Stomach smooth muscle (tissue), 2 donors: ENCODE results near the gene FOXA3.
"Not testable (repeated sequence)": the region's sequence is repeated elsewhere in the genome, so short reads cannot be mapped to it uniquely, and the experiment has no call there.

Experiments
- H3K27ac ChIP-seq: one replicate; pipeline ENCODE4 v1.7.0; 2013; ENCODE audit warnings: mild to moderate bottlenecking, low read length, inconsistent platforms
- H3K27me3 ChIP-seq, 2 donors: one replicate each; pipeline ENCODE4 v1.7.0; 2013; ENCODE audit warnings: low read length in 2 of 2; ENCODE audit not compliant: insufficient read depth in 2 of 2, control insufficient read depth in 1 of 2
- H3K36me3 ChIP-seq, 2 donors: one replicate each; pipeline ENCODE4 v1.7.0; 2013; ENCODE audit warnings: low read length in 2 of 2; ENCODE audit not compliant: control insufficient read depth in 2 of 2, insufficient read depth in 2 of 2
- H3K4me1 ChIP-seq: one replicate; pipeline ENCODE4 v1.7.0; 2013; ENCODE audit warnings: low read length; ENCODE audit not compliant: control insufficient read depth, insufficient read depth
- H3K4me3 ChIP-seq, 2 donors: one replicate each; pipeline ENCODE4 v1.7.0; 2013; ENCODE audit warnings: low read length in 2 of 2
- H3K9ac ChIP-seq, 2 donors: one replicate each; pipeline ENCODE4 v1.7.0; 2013; ENCODE audit warnings: low read length in 2 of 2, mild to moderate bottlenecking in 1 of 2
- H3K9me3 ChIP-seq, 2 donors: one replicate each; pipeline ENCODE4 v1.7.0; 2013; ENCODE audit warnings: low read length in 2 of 2; ENCODE audit not compliant: control insufficient read depth in 2 of 2
- donor health status: healthy.
- donor health status: Pancreatic carcinoma.

Gene FOXA3

GRCh38 chr19:45883881-45884681 is 20.0 kb downstream of the FOXA3 start:
- Histone ChIP-seq H3K9me3 (no peaks in the 10 kb centered on the region), H3K36me3 (peaks cover 0 to 2% of the 10 kb centered on the region in 2 donors), H3K4me1 (peaks cover 46% of the 10 kb centered on the region), H3K27me3 (peaks cover 0 to 2% of the 10 kb centered on the region in 2 donors), H3K27ac (no peak overlapping the region), H3K9ac (no peak overlapping the region), H3K4me3 (peak overlapping the region in 1 of 2 donors; percentile 44)

DNA sequence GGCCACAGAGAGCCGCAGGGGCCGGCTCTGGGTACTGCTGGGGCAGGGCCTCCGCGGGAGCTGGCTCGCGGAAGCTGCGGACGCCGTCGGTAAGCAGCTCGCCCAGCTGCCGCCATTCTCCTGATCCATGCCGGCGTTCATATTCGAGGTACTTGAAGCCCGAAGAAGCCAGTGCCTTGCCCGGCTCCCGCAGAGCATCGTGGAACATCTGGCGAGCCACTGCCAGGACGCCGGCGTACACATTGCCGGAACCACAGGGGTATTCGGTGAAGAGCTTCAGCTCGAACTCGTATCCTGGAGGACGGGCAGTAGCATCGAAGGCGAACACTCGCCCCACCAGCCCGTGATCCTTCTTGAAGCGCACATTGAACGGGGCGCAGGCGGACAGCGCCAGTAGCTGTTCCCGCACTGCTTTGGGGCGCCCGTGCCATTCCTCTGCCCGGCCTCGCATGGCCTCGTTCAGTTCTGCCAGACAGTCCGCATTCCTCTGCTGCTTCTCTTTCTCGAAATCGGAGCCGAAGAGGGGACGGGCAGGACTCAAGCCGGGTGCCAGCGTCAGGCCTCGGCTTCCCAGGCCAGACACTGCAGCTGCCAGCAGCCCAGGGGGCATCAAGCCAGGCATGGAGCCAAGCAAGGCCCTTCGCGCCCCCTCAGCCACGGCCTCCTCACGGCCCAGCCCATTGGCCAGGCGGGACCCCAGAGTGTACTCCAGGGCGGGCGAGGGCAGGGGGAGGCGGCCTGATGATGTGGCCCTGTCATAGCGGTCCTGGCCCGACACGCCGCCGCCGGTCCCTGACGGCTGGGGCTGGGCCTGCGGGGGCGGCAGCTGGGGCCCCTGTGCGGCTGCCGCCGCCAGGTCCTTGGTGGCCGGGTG is 20.8 kb downstream of the FOXA3 start:
- Histone ChIP-seq H3K27ac (peak overlapping the region; percentile 93), H3K4me3 (peak overlapping the region; percentile 66 to 83), H3K9me3 (no peaks in the 10 kb centered on the region), H3K27me3 (no peaks in the 10 kb centered on the region), H3K4me1 (peaks cover 46% of the 10 kb centered on the region), H3K36me3 (peaks cover 0 to 2% of the 10 kb centered on the region in 2 donors), H3K9ac (peak overlapping the region; percentile 69 to 82)

GRCh38 chr19:45885556-45886426 is 21.7 kb downstream of the FOXA3 start, which contains the start of gene IRF2BP1:
Gene IRF2BP1 (minus strand): TSS chr19:45886141. CDS start chr19:45885774, 367 bp downstream.
- Histone ChIP-seq H3K4me3 (peak within 1 kb of the TSS; percentile 67 to 83), H3K4me1 (peaks cover 46% of the 10 kb centered on the region), H3K36me3 (peaks cover 0 to 5% of the 10 kb centered on the region in 2 donors)

GRCh38 chr19:45886427-45887199 is 22.5 kb downstream of the FOXA3 start:
- Histone ChIP-seq H3K4me1 (peaks cover 46% of the 10 kb centered on the region), H3K27ac (peak overlapping the region; percentile 93), H3K36me3 (peaks cover 0 to 5% of the 10 kb centered on the region in 2 donors), H3K9ac (peak overlapping the region; percentile 82 to 98), H3K4me3 (peak overlapping the region; percentile 67 to 83), H3K9me3 (no peaks in the 10 kb centered on the region), H3K27me3 (no peaks in the 10 kb centered on the region)

More at GRCh38 chr19:45885556-45886426, 21.7 kb downstream of the FOXA3 start, which contains the start of gene IRF2BP1:
- H3K9ac ChIP-seq = peak within 1 kb of the TSS; percentile 82 to 98
- peak within 1 kb of the TSS; percentile 93 for H3K27ac ChIP-seq
- H3K9me3 ChIP-seq = no peaks in the 10 kb centered on the region
- no peaks in the 10 kb centered on the region for H3K27me3 ChIP-seq

- H3K4me1 ChIP-seq = peaks cover 43% of the 10 kb centered on the region
These were observed 23.1 kb downstream of the FOXA3 start for GRCh38 chr19:45887200-45887710.

DNA sequence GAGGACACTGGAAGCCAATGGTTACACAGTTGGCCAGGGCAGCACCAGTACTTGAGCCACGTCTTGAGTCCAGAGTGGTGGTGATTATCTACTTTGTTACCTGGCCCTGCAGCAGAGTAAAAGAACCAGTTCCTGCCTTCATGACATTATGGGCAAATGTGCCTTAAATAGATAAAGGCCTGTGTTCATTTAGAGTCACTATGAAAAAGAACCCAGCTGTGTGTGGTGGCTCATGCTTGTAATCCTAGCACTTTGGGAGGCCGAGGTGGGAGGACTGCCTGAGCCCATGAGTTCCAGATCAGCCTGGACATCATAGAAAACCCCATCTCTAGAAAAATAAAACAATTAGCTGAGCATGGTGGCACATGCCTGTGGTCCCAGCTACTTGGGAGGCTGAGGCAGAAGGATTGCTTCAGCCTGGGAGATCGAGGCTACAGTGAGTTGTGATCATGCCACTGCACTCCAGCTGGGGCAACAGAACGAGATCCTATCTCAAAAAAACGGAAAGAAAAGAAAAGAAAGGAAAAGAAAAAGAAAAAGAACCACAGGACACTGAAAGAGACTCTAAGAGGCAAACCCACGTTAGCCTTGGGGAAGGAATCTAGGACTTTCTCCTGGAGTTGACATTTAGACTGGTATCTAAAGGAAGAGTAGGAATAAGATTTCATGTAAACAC is 25.2 kb downstream of the FOXA3 start:
- Histone ChIP-seq H3K4me1 (peaks cover 23% of the 10 kb centered on the region), H3K9ac (no peak overlapping the region), H3K36me3 (peaks cover 0 to 5% of the 10 kb centered on the region in 2 donors), H3K27ac (no peak overlapping the region), H3K4me3 (no peak overlapping the region), H3K27me3 (no peaks in the 10 kb centered on the region), H3K9me3 (no peaks in the 10 kb centered on the region)

More at GRCh38 chr19:45887200-45887710, 23.1 kb downstream of the FOXA3 start:
- peak overlapping the region; percentile 67 to 83 for H3K4me3 ChIP-seq
- H3K36me3 ChIP-seq = peaks cover 0 to 5% of the 10 kb centered on the region in 2 donors
- H3K9me3 ChIP-seq = no peaks in the 10 kb centered on the region
- no peaks in the 10 kb centered on the region for H3K27me3 ChIP-seq
- peak overlapping the region; percentile 82 to 98 for H3K9ac ChIP-seq
- H3K27ac ChIP-seq = peak overlapping the region; percentile 93

GRCh38 chr19:45890877-45891276 is 26.8 kb downstream of the FOXA3 start:
- Histone ChIP-seq H3K4me1 (peaks cover 10% of the 10 kb centered on the region), H3K27ac (no peak overlapping the region), H3K9ac (no peak overlapping the region), H3K27me3 (no peaks in the 10 kb centered on the region), H3K9me3 (no peaks in the 10 kb centered on the region), H3K36me3 (peaks cover 0 to 4% of the 10 kb centered on the region in 2 donors), H3K4me3 (no peak overlapping the region)

DNA sequence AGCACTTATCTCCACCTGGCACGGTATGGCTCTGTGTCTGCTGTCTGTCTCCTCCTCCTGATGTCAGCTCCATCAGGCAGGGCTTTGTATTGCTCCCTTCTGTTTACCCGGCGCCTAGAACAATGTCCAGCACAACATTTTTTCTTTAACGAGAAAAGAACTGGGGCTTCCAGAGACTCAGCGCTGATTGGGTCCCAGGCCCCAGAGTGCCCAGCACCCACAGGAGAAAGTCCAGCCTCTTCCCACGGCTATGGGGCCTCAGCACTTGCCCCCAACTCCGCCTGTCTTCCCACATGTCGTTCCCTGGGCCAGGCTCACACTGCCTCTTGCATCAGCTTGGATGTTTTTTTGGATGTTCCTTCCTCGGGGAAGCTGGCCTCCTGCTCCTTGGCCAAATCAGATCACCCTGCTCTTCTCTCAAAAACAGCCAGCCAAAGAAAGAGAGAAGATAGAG is 31.4 kb downstream of the FOXA3 start:
- Histone ChIP-seq H3K9ac (no peak overlapping the region), H3K27ac (no peak overlapping the region), H3K27me3 (no peaks in the 10 kb centered on the region), H3K4me3 (no peak overlapping the region), H3K9me3 (no peaks in the 10 kb centered on the region), H3K36me3 (peaks cover 8 to 14% of the 10 kb centered on the region in 2 donors), H3K4me1 (no peaks in the 10 kb centered on the region)

DNA sequence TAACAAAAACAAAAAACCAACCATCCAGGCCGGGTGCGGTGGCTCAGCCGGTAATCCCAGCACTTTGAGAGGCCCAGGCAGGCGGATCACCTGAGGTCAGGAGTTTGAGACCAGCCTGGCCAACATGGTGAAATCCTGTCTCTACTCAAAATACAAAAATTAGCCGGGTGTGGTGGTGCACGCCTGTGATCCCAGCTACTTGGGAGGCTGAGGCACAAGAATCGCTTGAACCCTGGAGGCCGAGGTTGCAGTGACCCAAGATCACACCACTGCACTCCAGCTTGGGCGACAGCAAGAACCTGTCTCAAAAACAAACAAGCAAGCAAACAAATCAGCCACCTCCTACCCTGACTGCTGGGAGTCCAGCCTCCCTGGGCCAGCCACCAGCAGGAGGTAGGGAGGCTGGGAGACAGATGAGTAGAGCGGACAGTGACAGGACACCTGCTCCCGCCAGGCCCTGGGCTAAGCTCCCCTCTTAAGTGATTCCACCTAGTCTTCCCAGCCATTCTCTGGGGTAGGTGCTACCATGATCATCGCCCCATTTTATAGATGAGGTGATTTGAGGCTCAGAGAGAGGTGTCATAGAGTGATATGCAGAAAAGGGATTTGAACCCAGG is 32.0 kb downstream of the FOXA3 start:
- not testable (repeated sequence) for H3K27ac ChIP-seq, H3K27me3 ChIP-seq, H3K9me3 ChIP-seq, H3K4me1 ChIP-seq, H3K9ac ChIP-seq, H3K4me3 ChIP-seq
- peaks cover 10 to 14% of the 10 kb centered on the region in 2 donors for H3K36me3 ChIP-seq
